Spleen (tissue), 7 donors: Measurements from ENCODE around the gene CFL1.

ENCODE experiments used
- CTCF ChIP-seq, 11 experiments: fragments of 200-600 bp in 7 of 11; fragments of 450-650 bp in 4 of 11; sonication (generic) in 4 of 11; IDR thresholded peaks in 8 of 11; conservative IDR thresholded peaks in 3 of 11; 1 replicate in 7 of 11; 2 replicates in 4 of 11; pipeline versions ENCODE4 v1.4.0 to v1.8.0; 2016 to 2021; ENCODE audit warnings: antibody characterized with exemption in 11 of 11, inconsistent platforms in 4 of 11, mild to moderate bottlenecking in 1 of 11
- POLR2A ChIP-seq, 3 donors: fragments of 450-650 bp; IDR thresholded peaks; one replicate each; pipeline ENCODE4 v1.5.1; 2017; ENCODE audit warnings: antibody characterized with exemption in 3 of 3, mild to moderate bottlenecking in 1 of 3
- POLR2AphosphoS5 ChIP-seq, 3 donors: sonication (generic); formaldehyde crosslinking; IDR thresholded peaks; one replicate each; pipeline ENCODE4 v1.5.1; 2017; ENCODE audit warnings: antibody characterized with exemption in 3 of 3
- donor health status: DM: no; HTN: no; CAD: no; lungs with moderate emphysema.
- donor health status: DM: no; HTN: no; CAD: no.
- donor health status: DM: no; HTN: no; CAD: no.

GRCh38 chr11:65858681-65859087 lies 704 bp upstream of the CFL1 start:
- TF ChIP-seq CTCF (IDR thresholded peaks at IDR 0.05 in 8 of 11, conservative IDR thresholded peaks at IDR 0.05 in 3 of 11) (no peak), POLR2AphosphoS5 (IDR thresholded peaks at IDR 0.05) (no peak), POLR2A (IDR thresholded peaks at IDR 0.05) (no peak)
